ENCODE measurements around the gene S100A11.

- TF ChIP-seq CTCF (IDR thresholded peaks at IDR 0.05) (no peak), HMGXB4 (CRISPR knock-in tag; IDR thresholded peaks at IDR 0.05) (no peak), NR2C2 (CRISPR knock-in tag; IDR thresholded peaks at IDR 0.05) (no peak)
These were observed 14.3 kb downstream of the S100A11 start for GRCh38 chr1:152022474-152022873.
